ENCODE results near the gene SAPCD2. TPM values are rescaled to one million over a fixed set of nuclear protein-coding genes. Genes with fewer than 3 reads are reported as not detected.
A peak's percentile ranks its signal among the peaks of the same experiment; 100 is the strongest.

SAPCD2 gene
- total and polyA plus RNA-seq, 9 of the 15 experiments (the other 6 are each of a cell fraction or from before 2014, with no cell fraction given), result 3.4 to 91.8 (median 18.8) TPM

GRCh38 chr9:137042751-137043727 is 27.3 kb downstream of the SAPCD2 start:
- peaks cover 7 to 61% of the 10 kb centered on the region in 2 experiments; a peak in 4 of 5 replicates for H3K27me3 ChIP-seq (ENCODE audit: control insufficient read depth in 2 of 2, insufficient read depth in 2 of 2, low read length in 2 of 2)
- CTCF ChIA-PET (ENCODE audit: low intra/inter-chr PET ratio), result no interaction called here
- H3K27ac ChIP-seq (ENCODE audit: extremely low read depth, low read depth, low read length), result no peak overlapping the region
- POLR2A ChIA-PET, result interaction anchor here (0.6 to 0.7 kb wide), 2 partner anchors 112 to 195 kb away, joined by 3 read pairs; no protein-coding TSS in a partner anchor
- H3K36me3 ChIP-seq (ENCODE audit: control insufficient read depth, insufficient read depth, low read length), result no peaks in the 10 kb centered on the region
- H2AFZ ChIP-seq (ENCODE audit: low read depth, low read length), result 0 out of 2 replicates have a peak overlapping the region, but pooled peaks have one; percentile 23
- peaks cover 0 to 73% of the 10 kb centered on the region in 2 experiments; a peak in 4 of 5 replicates for H3K4me1 ChIP-seq (replicated peaks in 1 of 2; ENCODE audit: control insufficient read depth in 2 of 2, insufficient read depth in 2 of 2, low read length in 2 of 2)
- ATAC-seq, result peak; percentile 35
- peak overlapping the region in 1 of 2 experiments; percentile 65; a peak in 2 of 4 replicates for H3K9ac ChIP-seq (ENCODE audit: insufficient read depth in 1 of 2, low read depth in 2 of 2, low read length in 2 of 2)
- in situ Hi-C loops (cut with MboI), result no loop called here
- H3K9me3 ChIP-seq (replicated peaks; ENCODE audit: control insufficient read depth, insufficient read depth, low read depth, low read length), result no peaks in the 10 kb centered on the region
- no peaks in the 10 kb centered on the region for H3K79me2 ChIP-seq (ENCODE audit: control insufficient read depth, insufficient read depth, low read length)
- H3K4me3 ChIP-seq, result no peak overlapping the region
- FAIRE-seq, result no peak
- WGBS (ENCODE audit: insufficient coverage, low coverage, missing lambda C conversion rate), result 24% methylated on average over 23 of the region's 36 CpGs
- H3K9me1 ChIP-seq (ENCODE audit: control insufficient read depth, insufficient read depth, low read length), result no peaks in the 10 kb centered on the region
- TF ChIP-seq NFIX (CRISPR knock-in tag; IDR thresholded peaks at IDR 0.05; ENCODE audit: low read depth) (no peak), XRCC3 (IDR thresholded peaks at IDR 0.05) (no peak), ELF1 (tag; IDR thresholded peaks at IDR 0.05) (peak; percentile 59; the same call in 1 of the 2 replicates), ZNF280A (IDR thresholded peaks at IDR 0.05; ENCODE audit: low read depth, partially characterized antibody) (no peak), ZBTB2 (IDR thresholded peaks at IDR 0.05) (no peak), ZBTB5 (IDR thresholded peaks at IDR 0.05) (no peak), ZBTB11 (CRISPR knock-in tag; IDR thresholded peaks at IDR 0.05) (no peak)
- peak in 2 of 4 experiments; percentile 45 to 46 for DNase-seq (ENCODE audit: extremely low read depth in 1 of 4, low spot score in 3 of 4)
- intact Hi-C loops (cut with micrococcal nuclease), result no loop called here
- BruUV-seq (replicated peaks), result no TSS peak
- H4K20me1 ChIP-seq (replicated peaks; ENCODE audit: control insufficient read depth, insufficient read depth, low read length), result peaks cover 26% of the 10 kb centered on the region; the same call in 1 of the 2 replicates
- H3K4me2 ChIP-seq (ENCODE audit: insufficient read depth, low read length), result no peak overlapping the region

Data from K562 (cell line).